ENCODE data around the gene CWH43. TPM values are rescaled to one million over a fixed set of nuclear protein-coding genes. Genes with fewer than 3 reads are reported as not detected.
"Not testable (repeated sequence)": the region's sequence is repeated elsewhere in the genome, so short reads cannot be mapped to it uniquely, and the experiment has no call there.

CWH43 gene
- polyA plus RNA-seq, 1 experiment: not detected

DNA sequence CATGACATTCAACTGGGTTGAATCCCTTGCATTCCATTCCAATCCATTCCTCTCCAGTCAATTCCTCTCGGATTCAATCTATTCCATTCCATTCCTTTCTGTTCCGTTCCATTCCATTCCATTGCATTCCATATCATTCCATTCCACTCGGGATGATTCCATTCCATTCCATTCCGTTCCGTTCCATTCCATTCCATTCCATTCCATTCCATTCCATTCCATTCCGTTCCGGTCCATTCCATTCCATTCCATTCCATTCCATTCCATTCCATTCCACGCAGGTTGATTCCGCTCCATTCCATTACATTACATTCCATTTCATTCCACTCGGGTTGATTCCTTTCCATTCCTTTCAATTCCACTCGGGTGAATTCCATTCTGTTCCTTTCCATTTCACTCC lies 111.4 kb downstream of the CWH43 start:
- CTCF ChIA-PET; DNase-seq (ENCODE audit: low read depth); H3K36me3 ChIP-seq (ENCODE audit: control insufficient read depth, insufficient read depth, low read length); H3K4me3 ChIP-seq (ENCODE audit: low read depth, low read length); H3K27me3 ChIP-seq (ENCODE audit: control insufficient read depth, insufficient read depth, low read length); POLR2A ChIA-PET: not testable (repeated sequence)

DNA sequence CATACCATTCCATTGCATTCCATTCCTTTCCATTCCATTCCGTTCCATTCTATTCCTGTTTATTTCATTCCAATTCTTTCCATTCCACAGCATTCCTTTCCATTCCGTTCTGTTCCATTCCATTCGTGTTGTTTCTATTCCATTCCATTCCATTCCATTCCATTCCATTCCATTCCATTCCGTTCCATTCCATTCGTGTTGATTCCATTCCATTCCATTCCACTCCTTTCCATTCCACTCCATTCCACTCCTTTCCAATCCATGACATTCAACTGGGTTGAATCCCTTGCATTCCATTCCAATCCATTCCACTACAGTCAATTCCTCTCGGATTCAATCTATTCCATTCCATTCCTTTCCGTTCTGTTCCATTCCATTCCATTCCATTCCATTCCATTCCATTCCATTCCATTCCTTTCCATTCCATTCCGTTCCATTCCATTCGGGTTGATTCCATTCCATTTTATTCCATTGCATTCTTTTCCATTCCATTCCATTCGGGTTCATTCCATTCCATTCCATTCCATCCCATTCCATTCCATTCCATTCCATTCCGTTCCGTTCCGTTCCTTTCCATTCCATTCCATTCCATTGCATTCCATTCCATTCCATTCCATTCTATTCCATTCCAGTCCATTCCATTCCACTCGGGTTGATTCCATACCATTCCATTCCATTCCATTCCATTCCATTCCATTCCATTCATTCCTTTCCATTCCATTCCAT lies 112.1 kb downstream of the CWH43 start:
- H3K36me3 ChIP-seq (ENCODE audit: control insufficient read depth, insufficient read depth, low read length); CTCF ChIA-PET; DNase-seq (ENCODE audit: low read depth); POLR2A ChIA-PET; H3K4me3 ChIP-seq (ENCODE audit: low read depth, low read length); H3K27me3 ChIP-seq (ENCODE audit: control insufficient read depth, insufficient read depth, low read length): not testable (repeated sequence)

DNA sequence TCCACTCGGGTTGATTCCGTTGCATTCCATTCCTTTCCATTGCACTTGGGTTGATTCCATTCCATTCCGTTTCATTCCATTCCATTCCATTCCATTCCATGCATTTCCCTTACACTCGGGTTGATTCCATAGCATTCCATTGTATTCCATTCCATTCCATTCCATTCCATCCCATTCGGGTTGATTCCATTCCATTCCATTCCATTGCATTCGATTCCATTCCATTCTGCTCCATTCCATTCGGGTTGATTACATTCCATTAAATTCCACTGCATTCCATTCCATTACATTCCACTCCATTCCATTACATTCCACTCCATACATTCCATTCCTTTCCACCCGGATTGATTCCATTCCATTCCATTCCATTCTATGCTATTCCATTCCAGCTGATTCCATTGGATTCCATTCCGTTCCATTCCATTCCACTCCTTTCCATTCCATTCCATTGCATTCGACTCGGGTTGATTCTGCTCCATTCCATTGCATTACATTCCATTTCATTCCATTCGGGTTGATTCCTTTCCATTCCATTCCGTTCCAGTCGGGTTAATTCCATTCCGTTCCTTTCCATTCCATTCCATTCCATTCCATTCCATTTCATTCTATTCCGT lies 113.9 kb downstream of the CWH43 start:
- POLR2A ChIA-PET; CTCF ChIA-PET; H3K4me3 ChIP-seq (ENCODE audit: low read depth, low read length); H3K36me3 ChIP-seq (ENCODE audit: control insufficient read depth, insufficient read depth, low read length); DNase-seq (ENCODE audit: low read depth); H3K27me3 ChIP-seq (ENCODE audit: control insufficient read depth, insufficient read depth, low read length): not testable (repeated sequence)

DNA sequence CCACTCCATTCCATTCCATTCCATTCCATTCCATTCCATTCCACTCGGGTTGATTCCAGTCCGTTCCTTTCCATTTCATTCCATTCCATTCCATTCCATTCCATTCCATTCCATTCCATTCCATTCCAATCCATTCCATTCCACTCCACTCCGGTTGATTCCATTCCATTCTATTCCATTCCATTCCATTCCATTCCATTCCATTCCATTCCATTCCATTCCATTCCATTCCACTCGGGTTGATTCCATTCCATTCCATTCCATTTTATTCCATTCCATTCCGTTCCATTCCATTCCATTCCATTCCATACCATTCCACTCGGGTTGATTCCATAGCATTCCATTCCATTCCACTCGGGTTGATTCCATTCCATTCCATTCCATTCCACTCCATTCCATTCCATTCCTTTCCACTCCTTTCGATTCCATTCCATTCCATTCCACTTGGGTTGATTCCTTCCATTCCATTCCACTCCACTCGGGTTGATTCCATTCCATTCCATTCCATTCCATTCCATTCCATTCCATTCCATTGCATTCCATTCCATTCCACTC lies 116.3 kb downstream of the CWH43 start:
- POLR2A ChIA-PET; H3K4me3 ChIP-seq (ENCODE audit: low read depth, low read length); H3K36me3 ChIP-seq (ENCODE audit: control insufficient read depth, insufficient read depth, low read length); DNase-seq (ENCODE audit: low read depth); CTCF ChIA-PET; H3K27me3 ChIP-seq (ENCODE audit: control insufficient read depth, insufficient read depth, low read length): not testable (repeated sequence)

DNA sequence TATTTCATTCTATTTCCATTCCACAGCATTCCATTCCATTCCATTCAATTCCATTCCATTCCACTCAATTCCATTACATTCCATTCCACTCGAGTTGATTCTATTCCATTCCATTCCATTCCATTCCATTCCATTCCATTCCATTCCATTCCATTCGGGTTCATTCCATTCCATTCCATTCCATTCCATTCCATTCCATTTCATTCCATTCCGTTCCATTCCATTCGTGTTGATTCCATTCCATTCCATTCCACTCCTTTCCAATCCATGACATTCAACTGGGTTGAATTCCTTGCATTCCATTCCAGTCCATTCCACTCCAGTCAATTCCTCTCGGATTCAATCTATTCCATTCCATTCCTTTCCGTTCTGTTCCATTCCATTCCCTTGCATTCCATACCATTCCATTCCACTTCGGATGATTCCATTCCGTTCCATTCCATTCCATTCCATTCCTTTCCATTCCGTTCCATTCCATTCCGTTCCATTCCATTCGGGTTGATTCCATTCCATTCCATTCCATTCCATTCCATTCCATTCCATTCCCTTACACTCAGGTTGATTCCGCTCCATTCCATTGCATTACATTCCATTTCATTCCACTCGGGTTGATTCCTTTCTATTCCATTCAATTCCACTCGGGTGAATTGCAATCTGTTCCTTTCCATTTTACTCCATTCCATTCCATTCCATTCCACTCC lies 117.5 kb downstream of the CWH43 start:
- CTCF ChIA-PET; POLR2A ChIA-PET; H3K36me3 ChIP-seq (ENCODE audit: control insufficient read depth, insufficient read depth, low read length); H3K27me3 ChIP-seq (ENCODE audit: control insufficient read depth, insufficient read depth, low read length); DNase-seq (ENCODE audit: low read depth); H3K4me3 ChIP-seq (ENCODE audit: low read depth, low read length): not testable (repeated sequence)

DNA sequence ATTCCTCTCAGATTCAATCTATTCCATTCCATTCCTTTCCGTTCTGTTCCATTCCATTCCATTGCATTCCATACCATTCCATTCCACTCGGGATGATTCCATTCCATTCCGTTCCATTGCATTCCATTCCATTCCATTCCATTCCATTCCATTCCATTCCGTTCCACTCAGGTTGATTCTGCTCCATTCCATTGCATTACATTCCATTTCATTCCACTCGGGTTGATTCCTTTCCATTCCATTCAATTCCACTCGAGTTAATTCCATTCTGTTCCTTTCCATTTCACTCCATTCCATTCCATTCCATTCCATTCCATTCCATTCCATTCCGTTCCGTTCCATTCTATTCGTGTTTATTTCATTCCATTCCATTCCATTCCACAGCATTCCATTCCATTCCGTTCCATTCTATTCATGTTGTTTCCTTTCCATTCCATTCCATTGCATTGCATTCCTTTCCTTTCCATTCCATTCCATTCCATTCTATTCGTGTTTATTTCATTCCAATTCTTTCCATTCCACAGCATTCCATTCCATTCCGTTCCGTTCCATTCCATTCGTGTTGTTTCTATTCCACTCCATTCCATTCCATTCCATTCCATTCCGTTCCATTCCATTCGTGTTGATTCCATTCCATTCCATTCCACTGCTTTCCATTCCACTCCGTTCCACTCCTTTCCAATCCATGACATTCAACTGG lies 118.3 kb downstream of the CWH43 start:
- H3K4me3 ChIP-seq (ENCODE audit: low read depth, low read length); CTCF ChIA-PET; H3K36me3 ChIP-seq (ENCODE audit: control insufficient read depth, insufficient read depth, low read length); POLR2A ChIA-PET; H3K27me3 ChIP-seq (ENCODE audit: control insufficient read depth, insufficient read depth, low read length); DNase-seq (ENCODE audit: low read depth): not testable (repeated sequence)

DNA sequence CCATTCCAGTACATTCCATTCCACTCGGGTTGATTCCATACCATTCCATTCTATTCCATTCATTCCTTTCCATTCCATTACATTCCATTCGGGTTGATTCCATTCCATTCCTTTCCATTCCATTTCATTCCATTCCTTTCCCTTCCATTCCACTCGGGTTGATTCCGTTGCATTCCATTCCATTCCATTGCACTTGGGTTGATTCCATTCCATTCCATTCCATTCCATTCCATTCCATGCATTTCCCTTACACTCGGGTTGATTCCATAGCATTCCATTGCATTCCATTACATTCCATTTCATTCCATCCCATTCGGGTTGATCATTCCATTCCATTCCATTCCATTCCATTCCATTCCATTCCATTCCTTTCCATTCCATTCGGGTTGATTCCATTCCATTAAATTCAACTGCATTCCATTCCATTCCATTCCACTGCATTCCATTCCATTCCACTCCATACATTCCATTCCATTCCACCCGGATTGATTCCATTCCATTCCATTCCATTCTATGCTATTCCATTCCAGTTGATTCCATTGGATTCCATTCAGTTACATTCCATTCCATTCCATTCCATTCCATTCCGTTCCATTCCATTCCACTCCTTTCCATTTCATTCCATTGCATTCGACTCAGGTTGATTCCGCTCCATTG lies 119.3 kb downstream of the CWH43 start:
- H3K36me3 ChIP-seq (ENCODE audit: control insufficient read depth, insufficient read depth, low read length); DNase-seq (ENCODE audit: low read depth); H3K4me3 ChIP-seq (ENCODE audit: low read depth, low read length); CTCF ChIA-PET; POLR2A ChIA-PET; H3K27me3 ChIP-seq (ENCODE audit: control insufficient read depth, insufficient read depth, low read length): not testable (repeated sequence)

DNA sequence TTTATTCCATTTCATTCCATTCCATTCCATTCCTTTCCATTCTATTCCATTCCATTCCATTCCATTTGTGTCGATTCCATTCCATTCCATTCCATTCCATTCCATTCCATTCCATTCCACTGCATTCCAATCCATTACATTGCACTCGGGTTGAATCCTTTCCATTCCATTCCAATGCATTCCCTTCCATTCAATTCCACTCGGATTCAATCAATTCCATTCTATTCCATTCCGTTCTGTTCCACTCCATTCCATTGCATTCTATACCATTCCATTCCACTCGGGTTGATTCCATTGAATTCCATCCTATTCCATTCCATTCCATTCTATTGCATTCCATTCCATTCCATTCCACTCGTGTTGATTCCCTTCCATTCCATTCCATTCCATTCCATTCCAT lies 121.2 kb downstream of the CWH43 start:
- POLR2A ChIA-PET; DNase-seq (ENCODE audit: low read depth); H3K27me3 ChIP-seq (ENCODE audit: control insufficient read depth, insufficient read depth, low read length); CTCF ChIA-PET; H3K4me3 ChIP-seq (ENCODE audit: low read depth, low read length); H3K36me3 ChIP-seq (ENCODE audit: control insufficient read depth, insufficient read depth, low read length): not testable (repeated sequence)

DNA sequence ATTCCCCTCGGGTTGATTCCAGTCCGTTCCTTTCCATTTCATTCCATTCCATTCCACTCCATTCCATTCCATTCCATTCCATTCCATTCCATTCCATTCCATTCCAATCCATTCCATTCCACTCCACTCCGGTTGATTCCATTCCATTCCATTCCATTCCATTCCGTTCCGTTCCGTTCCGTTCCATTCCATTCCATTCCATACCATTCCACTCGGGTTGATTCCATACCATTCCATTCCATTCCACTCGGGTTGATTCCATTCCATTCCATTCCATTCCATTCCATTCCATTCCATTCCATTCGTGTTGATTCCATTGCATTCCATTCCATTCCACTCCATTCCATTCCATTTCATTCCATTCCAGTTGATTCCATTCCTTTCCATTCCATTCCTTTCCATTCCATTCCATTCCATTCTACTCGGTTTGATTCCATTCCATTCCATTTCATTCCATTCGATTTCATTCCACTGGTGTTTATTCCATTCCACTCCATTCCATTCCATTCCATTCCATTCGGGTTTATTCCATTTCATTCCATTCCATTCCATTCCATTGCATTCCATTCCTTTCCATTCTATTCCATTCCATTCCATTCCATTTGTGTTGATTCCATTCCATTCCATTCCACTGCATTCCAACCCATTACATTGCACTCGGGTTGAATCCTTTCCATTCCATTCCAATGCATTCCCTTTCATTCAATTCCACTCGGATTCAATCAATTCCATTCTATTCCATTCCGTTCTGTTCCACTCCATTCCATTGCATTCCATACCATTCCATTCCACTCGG lies 122.3 kb downstream of the CWH43 start:
- H3K4me3 ChIP-seq (ENCODE audit: low read depth, low read length); POLR2A ChIA-PET; DNase-seq (ENCODE audit: low read depth); H3K27me3 ChIP-seq (ENCODE audit: control insufficient read depth, insufficient read depth, low read length); CTCF ChIA-PET; H3K36me3 ChIP-seq (ENCODE audit: control insufficient read depth, insufficient read depth, low read length): not testable (repeated sequence)

DNA sequence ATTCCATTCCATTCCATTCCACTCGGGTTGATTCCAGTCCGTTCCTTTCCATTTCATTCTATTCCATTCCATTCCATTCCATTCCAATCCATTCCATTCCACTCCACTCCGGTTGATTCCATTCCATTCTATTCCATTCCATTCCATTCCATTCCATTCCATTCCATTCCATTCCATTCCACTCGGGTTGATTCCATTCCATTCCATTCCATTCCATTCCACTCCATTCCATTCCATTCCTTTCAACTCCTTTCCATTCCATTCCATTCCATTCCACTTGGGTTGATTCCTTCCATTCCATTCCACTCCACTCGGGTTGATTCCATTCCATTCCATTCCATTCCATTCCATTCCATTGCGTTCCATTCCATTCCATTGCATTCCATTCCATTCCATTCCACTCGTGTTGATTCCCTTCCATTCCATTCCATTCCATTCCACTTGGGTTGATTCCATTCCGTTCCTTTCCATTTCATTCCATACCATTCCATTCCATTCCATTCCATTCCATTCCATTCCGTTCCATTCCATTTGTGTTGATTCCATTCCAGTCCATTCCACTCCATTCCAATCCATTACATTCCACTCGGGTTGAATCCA lies 123.6 kb downstream of the CWH43 start:
- H3K27me3 ChIP-seq (ENCODE audit: control insufficient read depth, insufficient read depth, low read length); H3K4me3 ChIP-seq (ENCODE audit: low read depth, low read length); POLR2A ChIA-PET; CTCF ChIA-PET; DNase-seq (ENCODE audit: low read depth); H3K36me3 ChIP-seq (ENCODE audit: control insufficient read depth, insufficient read depth, low read length): not testable (repeated sequence)

DNA sequence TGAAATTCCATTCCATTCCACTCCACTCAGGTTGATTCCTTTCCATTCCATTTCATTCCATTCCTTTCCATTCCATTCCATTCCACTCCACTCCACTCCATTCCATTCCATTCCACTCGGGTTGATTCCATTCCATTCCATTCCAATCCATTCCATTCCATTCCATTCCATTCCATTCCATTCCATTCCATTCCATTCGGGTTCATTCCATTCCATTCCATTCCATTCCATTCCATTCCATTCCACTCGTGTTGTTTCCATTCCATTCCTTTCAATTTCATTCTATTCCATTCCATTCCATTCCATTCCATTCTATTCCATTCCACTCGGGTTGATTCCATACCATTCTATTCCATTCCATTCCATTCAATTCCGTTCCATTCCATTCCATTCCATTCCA lies 124.5 kb downstream of the CWH43 start:
- H3K27me3 ChIP-seq (ENCODE audit: control insufficient read depth, insufficient read depth, low read length); H3K36me3 ChIP-seq (ENCODE audit: control insufficient read depth, insufficient read depth, low read length); CTCF ChIA-PET; DNase-seq (ENCODE audit: low read depth); H3K4me3 ChIP-seq (ENCODE audit: low read depth, low read length); POLR2A ChIA-PET: not testable (repeated sequence)

Measured in BJ (cell line).